GM19023 (cell line): ENCODE data around the gene LGALS1.
"Not testable (repeated sequence)": the region's sequence is repeated elsewhere in the genome, so short reads cannot be mapped to it uniquely, and the experiment has no call there.

ENCODE experiments used
- ATAC-seq: cut with Tn5 transposase; IDR thresholded peaks from one replicate; pipeline ENCODE4 v1.9.1; 2021; ENCODE audit warnings: mild to moderate bottlenecking, moderate library complexity; ENCODE audit not compliant: unreplicated experiment

LGALS1 gene

GRCh38 chr22:37714634-37715033, 39.2 kb downstream of the LGALS1 start:
- ATAC-seq, result no peak

- no peak for ATAC-seq
These were observed 40.3 kb downstream of the LGALS1 start for GRCh38 chr22:37715760-37716159.

GRCh38 chr22:37716708-37717107, 41.3 kb downstream of the LGALS1 start:
- no peak for ATAC-seq

DNA sequence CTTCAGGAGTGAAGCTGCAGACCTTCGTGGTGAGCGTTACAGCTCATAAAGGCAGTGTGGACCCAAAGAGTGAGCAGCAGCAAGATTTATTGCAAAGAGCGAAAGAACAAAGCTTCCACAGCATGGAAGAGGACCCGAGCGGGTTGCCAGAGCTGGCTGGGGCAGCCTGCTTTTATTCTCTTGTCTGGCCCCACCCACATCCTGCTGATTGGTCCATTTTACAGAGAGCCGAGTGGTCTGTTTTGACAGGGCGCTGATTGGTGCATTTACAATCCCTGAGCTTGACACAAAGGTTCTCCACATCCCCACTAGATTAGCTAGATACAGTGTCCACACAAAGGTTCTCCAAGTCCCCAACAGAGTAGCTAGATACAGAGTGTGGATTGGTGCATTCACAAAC, 41.8 kb downstream of the LGALS1 start:
- ATAC-seq, result not testable (repeated sequence)

GRCh38 chr22:37717746-37718305, 42.4 kb downstream of the LGALS1 start:
- ATAC-seq, result not testable (repeated sequence)

DNA sequence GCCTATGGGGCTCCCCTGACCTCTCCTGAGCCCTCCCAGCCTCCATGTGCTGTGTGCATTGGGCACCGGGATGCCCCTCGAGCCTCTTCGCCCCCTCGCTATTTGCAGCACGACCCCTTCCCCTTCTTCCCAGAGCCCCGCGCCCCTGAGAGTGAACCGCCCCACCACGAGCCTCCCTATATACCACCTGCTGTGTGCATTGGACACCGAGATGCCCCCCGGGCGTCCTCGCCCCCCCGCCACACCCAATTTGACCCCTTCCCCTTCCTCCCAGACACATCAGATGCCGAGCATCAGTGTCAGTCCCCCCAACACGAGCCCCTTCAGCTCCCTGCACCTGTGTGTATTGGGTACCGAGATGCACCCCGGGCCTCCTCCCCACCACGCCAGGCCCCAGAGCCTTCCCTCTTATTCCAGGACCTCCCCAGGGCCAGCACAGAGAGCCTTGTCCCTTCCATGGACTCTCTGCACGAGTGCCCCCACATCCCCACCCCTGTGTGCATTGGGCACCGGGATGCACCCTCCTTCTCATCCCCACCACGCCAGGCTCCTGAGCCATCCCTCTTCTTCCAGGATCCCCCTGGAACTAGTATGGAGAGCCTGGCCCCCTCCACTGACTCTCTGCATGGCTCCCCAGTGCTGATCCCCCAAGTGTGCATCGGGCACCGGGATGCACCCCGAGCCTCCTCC, 50.3 kb downstream of the LGALS1 start:
- ATAC-seq, result no peak

DNA sequence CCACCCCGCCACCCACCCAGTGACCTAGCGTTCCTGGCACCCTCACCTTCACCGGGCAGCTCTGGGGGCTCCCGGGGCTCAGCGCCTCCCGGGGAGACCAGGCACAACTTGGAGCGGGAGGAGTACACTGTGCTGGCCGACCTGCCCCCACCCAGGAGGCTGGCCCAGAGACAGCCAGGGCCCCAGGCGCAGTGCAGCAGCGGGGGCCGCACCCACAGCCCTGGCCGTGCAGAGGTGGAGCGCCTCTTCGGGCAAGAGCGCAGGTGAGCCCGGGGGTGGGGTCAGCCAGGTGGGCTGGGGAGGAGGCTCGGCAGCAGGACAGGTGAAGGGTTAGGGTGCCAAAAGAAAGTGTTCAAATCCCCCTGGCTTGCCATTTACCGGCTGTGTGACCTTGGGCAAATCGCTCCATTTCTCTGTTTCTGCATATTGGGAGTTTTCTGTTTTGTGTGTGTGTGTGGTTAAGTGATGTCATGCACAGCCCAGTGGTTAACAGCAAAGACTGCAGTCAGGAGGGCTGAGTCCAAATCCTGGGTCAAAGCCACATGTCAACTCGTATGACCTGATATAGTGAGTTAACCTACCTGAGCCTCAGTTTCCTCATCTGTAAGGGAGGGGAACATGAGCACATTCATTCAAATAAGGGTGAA, 50.9 kb downstream of the LGALS1 start:
- no peak for ATAC-seq

GRCh38 chr22:37728620-37729019, 53.2 kb downstream of the LGALS1 start:
- ATAC-seq, result no peak
